Measurements from ENCODE around the gene KIAA1191. TPM values are rescaled to one million over a fixed set of nuclear protein-coding genes. Genes with fewer than 3 reads are reported as not detected.
A peak's percentile ranks its signal among the peaks of the same experiment; 100 is the strongest.

The KIAA1191 gene
- total and polyA plus RNA-seq, 2 of the 8 experiments (the other 6 are each of a cell fraction or from before 2014, with no cell fraction given), result 86.4 to 88.0 TPM

GRCh38 chr5:176389135-176390123, 27.9 kb upstream of the KIAA1191 start (continued):
- TF ChIP-seq E2F6 (IDR thresholded peaks at IDR 0.05) (no peak), CEBPB (IDR thresholded peaks at IDR 0.05; ENCODE audit: low read depth, low read length) (no peak), BACH1 (IDR thresholded peaks at IDR 0.05; ENCODE audit: low read length) (no peak), SUZ12 (IDR thresholded peaks at IDR 0.05; ENCODE audit: low read length) (no peak), TAF7 (optimal IDR thresholded peaks at IDR 0.05; ENCODE audit: borderline replicate concordance, low read depth, low read length) (no peak), EGR1 (IDR thresholded peaks at IDR 0.05; ENCODE audit: borderline replicate concordance, low read depth, low read length) (no peak), JUND (IDR thresholded peaks at IDR 0.05; ENCODE audit: low read length) (no peak), EP300 (IDR thresholded peaks at IDR 0.05; ENCODE audit: borderline replicate concordance in 1 of 2, low read depth in 2 of 2, low read length in 2 of 2) (no peak), TCF12 (IDR thresholded peaks at IDR 0.05; ENCODE audit: low read depth, low read length) (no peak), USF2 (IDR thresholded peaks at IDR 0.05; ENCODE audit: low read length) (no peak; the same call in 1 of the 2 replicates), NRF1 (IDR thresholded peaks at IDR 0.05; ENCODE audit: low read depth, low read length) (0 out of 2 replicates have a peak, but pooled peaks have one; percentile 12), ZNF274 (IDR thresholded peaks at IDR 0.05; ENCODE audit: borderline replicate concordance, extremely low read depth, low read length) (no peak), SIX5 (IDR thresholded peaks at IDR 0.05; ENCODE audit: low read depth, low read length) (no peak), POU5F1 (IDR thresholded peaks at IDR 0.05; ENCODE audit: low read depth, low read length) (no peak), CHD1 (IDR thresholded peaks at IDR 0.05; ENCODE audit: low read depth, low read length) (no peak), YY1 (IDR thresholded peaks at IDR 0.05; ENCODE audit: low read depth, low read length) (peak; percentile 87), POLR2AphosphoS5 (IDR thresholded peaks at IDR 0.05; ENCODE audit: low read depth, low read length) (peak; percentile 88), RXRA (IDR thresholded peaks at IDR 0.05; ENCODE audit: insufficient read depth, low read depth, low read length) (no peak), EZH2 (IDR thresholded peaks at IDR 0.05; ENCODE audit: low read depth, low read length, severe bottlenecking) (no peak), TEAD4 (IDR thresholded peaks at IDR 0.05; ENCODE audit: low read depth, low read length) (no peak)
- TF ChIP-seq, protein P1, sequence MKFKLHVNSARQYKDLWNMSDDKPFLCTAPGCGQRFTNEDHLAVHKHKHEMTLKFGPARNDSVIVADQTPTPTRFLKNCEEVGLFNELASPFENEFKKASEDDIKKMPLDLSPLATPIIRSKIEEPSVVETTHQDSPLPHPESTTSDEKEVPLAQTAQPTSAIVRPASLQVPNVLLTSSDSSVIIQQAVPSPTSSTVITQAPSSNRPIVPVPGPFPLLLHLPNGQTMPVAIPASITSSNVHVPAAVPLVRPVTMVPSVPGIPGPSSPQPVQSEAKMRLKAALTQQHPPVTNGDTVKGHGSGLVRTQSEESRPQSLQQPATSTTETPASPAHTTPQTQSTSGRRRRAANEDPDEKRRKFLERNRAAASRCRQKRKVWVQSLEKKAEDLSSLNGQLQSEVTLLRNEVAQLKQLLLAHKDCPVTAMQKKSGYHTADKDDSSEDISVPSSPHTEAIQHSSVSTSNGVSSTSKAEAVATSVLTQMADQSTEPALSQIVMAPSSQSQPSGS (IDR thresholded peaks at IDR 0.05; ENCODE audit: low read length), result no peak
